Stimulated activated naive CD8-positive, alpha-beta T cell treated with anti-CD3 and anti-CD28 coated beads, Interleukin-15, Interleukin-2, amounts not matched to agents 100 ng/mL and 50 ng/mL, for 24 hours (primary cell): ENCODE results near the gene SH2D4B.
"Not testable (repeated sequence)": the region's sequence is repeated elsewhere in the genome, so short reads cannot be mapped to it uniquely, and the experiment has no call there.

Experiments
- H3K27ac Mint-ChIP-seq: one replicate; pipeline ENCODE4 v1.8.0; 2021; ENCODE audit warnings: mild to moderate bottlenecking, mixed read lengths
- H3K27me3 Mint-ChIP-seq: one replicate; pipeline ENCODE4 v1.8.0; 2021; ENCODE audit warnings: mixed read lengths
- H3K36me3 Mint-ChIP-seq: one replicate; pipeline ENCODE4 v1.8.0; 2021; ENCODE audit warnings: low read depth, mixed read lengths
- H3K4me1 Mint-ChIP-seq: one replicate; pipeline ENCODE4 v1.8.0; 2021; ENCODE audit warnings: low read depth, mixed read lengths
- H3K4me3 Mint-ChIP-seq: one replicate; pipeline ENCODE4 v1.8.0; 2021; ENCODE audit warnings: mild to moderate bottlenecking, mixed read lengths
- H3K9me3 Mint-ChIP-seq: one replicate; pipeline ENCODE4 v1.8.0; 2021; ENCODE audit warnings: mixed read lengths

The SH2D4B gene

DNA sequence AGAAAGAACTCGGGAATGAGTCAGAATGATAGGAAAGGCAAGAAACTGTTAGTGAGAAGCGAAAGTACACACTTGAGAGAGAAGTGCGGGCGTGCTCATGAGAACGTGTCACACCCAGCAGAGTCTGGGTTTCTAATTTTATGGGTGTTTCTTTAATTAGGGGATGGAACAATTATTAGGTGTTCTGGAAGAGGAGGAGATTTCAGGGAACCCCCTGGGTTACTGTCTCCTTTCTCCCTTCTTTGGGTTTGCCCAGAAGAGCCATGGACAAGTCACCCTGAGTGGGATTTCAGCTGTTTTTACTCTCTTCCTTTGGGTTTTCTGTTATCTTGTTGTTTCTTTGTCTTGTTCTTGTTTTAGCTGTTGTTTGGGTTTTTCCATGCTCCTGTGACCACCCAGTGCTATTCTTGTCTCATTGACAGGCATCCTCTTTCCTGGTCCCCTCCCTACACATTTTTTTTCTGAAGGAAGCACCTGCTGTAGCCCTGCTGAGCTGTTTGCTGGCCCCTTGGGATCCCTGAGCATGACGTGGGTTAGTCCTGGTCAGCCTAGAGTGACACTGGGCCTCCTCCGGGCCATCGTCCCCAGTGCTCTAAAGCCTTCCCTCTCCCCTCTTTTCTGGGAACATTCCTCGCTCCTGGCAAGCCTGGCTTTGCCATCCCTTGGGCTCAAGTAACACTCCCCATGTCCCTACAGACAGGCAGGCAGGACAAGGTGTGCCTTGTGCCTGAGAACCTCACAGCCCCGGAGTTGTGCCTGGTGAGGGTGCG is 3.5 kb downstream of the SH2D4B start:
- H3K36me3 Mint-ChIP-seq, result no peaks in the 10 kb centered on the region
- no peak overlapping the region for H3K4me3 Mint-ChIP-seq
- H3K27me3 Mint-ChIP-seq, result no peaks in the 10 kb centered on the region
- peak overlapping the region; percentile 76 for H3K27ac Mint-ChIP-seq
- H3K9me3 Mint-ChIP-seq, result no peaks in the 10 kb centered on the region
- peaks cover 25% of the 10 kb centered on the region for H3K4me1 Mint-ChIP-seq

- Mint-ChIP-seq H3K4me1 (peaks cover 20% of the 10 kb centered on the region), H3K27me3 (no peaks in the 10 kb centered on the region), H3K36me3 (no peaks in the 10 kb centered on the region), H3K27ac (no peak overlapping the region), H3K4me3 (no peak overlapping the region), H3K9me3 (no peaks in the 10 kb centered on the region)
Observed at GRCh38 chr10:80542053-80542452, 4.4 kb downstream of the SH2D4B start.

GRCh38 chr10:80542652-80543318 is 5.1 kb downstream of the SH2D4B start:
- no peak overlapping the region for H3K27ac Mint-ChIP-seq
- no peaks in the 10 kb centered on the region for H3K27me3 Mint-ChIP-seq
- H3K4me3 Mint-ChIP-seq, result no peak overlapping the region
- H3K9me3 Mint-ChIP-seq, result no peaks in the 10 kb centered on the region
- H3K36me3 Mint-ChIP-seq, result no peaks in the 10 kb centered on the region
- peaks cover 20% of the 10 kb centered on the region for H3K4me1 Mint-ChIP-seq

- H3K9me3 Mint-ChIP-seq, H3K27ac Mint-ChIP-seq, H3K4me3 Mint-ChIP-seq, H3K27me3 Mint-ChIP-seq, H3K36me3 Mint-ChIP-seq: not testable (repeated sequence)
- H3K4me1 Mint-ChIP-seq, result peaks cover 20% of the 10 kb centered on the region
Observed at GRCh38 chr10:80543319-80543672, 5.6 kb downstream of the SH2D4B start.

GRCh38 chr10:80544316-80544953 is 6.7 kb downstream of the SH2D4B start:
- Mint-ChIP-seq H3K4me1 (peaks cover 18% of the 10 kb centered on the region), H3K27ac (no peak overlapping the region), H3K9me3 (no peaks in the 10 kb centered on the region), H3K4me3 (no peak overlapping the region), H3K27me3 (no peaks in the 10 kb centered on the region), H3K36me3 (no peaks in the 10 kb centered on the region)

DNA sequence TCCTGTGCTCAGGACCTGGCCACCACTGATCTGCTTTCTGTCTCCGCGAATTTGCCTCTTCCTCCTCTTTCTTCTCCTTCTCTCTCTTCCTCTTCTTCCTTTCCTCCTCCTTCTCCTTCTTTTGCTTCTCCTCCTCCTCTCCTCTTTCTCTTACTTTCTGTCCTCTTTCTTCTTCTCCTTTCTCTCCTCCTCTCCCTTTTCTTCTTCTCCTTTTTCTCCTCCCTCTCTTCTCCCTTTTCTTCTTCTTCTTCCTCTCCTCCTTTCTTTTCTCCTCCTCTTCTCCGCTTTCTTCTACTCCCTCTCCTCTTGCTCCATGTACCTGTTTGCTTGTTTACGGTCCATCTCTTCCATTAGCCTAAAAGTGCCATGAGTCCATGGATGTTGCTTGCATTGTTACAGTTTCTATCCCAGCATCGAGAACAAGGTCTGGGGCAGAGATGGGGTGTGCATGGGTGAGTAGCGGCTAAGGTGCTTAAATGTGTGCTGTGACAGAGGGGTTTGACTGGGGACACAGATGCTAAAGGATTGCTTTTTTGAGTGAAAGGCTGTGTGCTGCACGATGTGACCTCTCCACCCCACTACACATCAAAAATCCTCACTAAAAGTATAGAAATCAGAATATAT is 7.7 kb downstream of the SH2D4B start:
- H3K27me3 Mint-ChIP-seq, result no peaks in the 10 kb centered on the region
- no peak overlapping the region for H3K4me3 Mint-ChIP-seq
- H3K9me3 Mint-ChIP-seq, result no peaks in the 10 kb centered on the region
- H3K27ac Mint-ChIP-seq, result no peak overlapping the region
- H3K4me1 Mint-ChIP-seq, result peaks cover 10% of the 10 kb centered on the region
- H3K36me3 Mint-ChIP-seq, result no peaks in the 10 kb centered on the region

DNA sequence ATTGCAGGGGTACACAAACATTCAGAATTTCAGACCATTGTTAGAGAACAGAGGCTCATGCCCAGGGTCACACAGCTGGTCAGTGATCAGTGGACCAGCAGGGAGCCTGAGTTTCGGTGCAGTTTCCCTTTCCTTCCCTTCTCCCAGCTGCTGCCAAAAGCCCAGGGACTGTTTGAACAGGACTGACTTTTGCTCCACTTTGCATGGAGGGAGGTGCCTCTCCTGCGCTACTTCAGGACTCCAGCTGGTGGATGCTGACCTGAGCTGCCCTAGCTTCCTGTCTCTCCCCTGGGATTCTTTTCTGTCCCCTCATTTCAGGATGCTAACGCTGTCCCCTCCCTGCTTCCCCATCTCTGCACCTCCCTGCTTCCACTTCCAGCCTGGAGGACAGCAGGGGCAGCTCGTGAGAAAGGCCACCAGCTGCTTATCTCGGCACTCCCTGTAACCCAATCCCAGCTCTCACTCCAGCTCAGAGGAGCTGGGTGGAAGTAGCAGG is 14.5 kb downstream of the SH2D4B start:
- Mint-ChIP-seq H3K36me3 (no peaks in the 10 kb centered on the region), H3K9me3 (no peaks in the 10 kb centered on the region), H3K4me1 (no peaks in the 10 kb centered on the region), H3K27ac (no peak overlapping the region), H3K4me3 (no peak overlapping the region), H3K27me3 (no peaks in the 10 kb centered on the region)

DNA sequence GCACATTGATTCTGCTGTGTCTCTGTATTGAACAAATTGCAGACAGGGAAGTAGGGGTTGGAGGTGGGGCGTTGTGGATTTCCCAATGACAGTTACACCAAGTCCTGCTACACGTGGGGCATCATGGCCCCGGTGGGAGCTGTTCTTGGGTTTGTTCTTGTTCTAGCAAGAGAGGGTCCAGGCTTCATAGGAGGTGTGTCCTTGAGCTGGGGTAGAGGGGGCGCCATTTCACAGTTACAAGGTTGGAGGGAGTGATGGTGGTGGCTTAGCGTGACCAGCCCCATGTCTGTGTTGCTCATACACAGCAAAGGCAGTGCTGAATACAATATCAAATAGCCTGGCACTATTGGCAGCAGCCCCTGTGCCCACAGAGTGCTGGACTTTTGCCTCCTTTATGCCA is 15.7 kb downstream of the SH2D4B start:
- H3K27me3 Mint-ChIP-seq, result no peaks in the 10 kb centered on the region
- H3K4me3 Mint-ChIP-seq, result no peak overlapping the region
- H3K27ac Mint-ChIP-seq, result no peak overlapping the region
- H3K36me3 Mint-ChIP-seq, result no peaks in the 10 kb centered on the region
- no peaks in the 10 kb centered on the region for H3K9me3 Mint-ChIP-seq
- H3K4me1 Mint-ChIP-seq, result no peaks in the 10 kb centered on the region

DNA sequence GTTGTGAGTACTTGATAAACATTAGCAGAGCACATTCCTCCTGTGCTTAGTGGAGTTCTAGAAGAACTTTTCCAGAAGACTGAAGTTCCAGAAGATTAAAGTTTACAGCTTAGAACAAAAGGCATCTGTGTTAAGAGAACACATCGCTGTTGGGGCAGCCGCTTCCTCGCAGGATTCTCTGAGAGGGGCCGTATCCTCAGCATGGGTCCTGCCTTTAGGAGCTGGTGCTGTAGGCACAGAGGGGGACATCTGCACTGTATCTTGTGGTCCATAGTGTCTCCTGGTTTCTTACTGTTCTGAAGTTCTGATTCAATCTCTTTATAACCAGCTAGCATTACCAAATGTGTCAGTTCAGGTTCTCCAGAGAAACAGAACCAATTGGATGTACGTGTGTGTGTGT is 16.3 kb downstream of the SH2D4B start:
- Mint-ChIP-seq H3K9me3 (no peaks in the 10 kb centered on the region), H3K4me1 (no peaks in the 10 kb centered on the region), H3K27ac (no peak overlapping the region), H3K27me3 (no peaks in the 10 kb centered on the region), H3K36me3 (no peaks in the 10 kb centered on the region), H3K4me3 (no peak overlapping the region)

- Mint-ChIP-seq H3K4me1 (no peaks in the 10 kb centered on the region), H3K9me3 (no peaks in the 10 kb centered on the region), H3K27ac (peak overlapping the region; percentile 18), H3K4me3 (no peak overlapping the region), H3K36me3 (no peaks in the 10 kb centered on the region), H3K27me3 (no peaks in the 10 kb centered on the region)
Observed at GRCh38 chr10:80555415-80555814, 17.7 kb downstream of the SH2D4B start.

DNA sequence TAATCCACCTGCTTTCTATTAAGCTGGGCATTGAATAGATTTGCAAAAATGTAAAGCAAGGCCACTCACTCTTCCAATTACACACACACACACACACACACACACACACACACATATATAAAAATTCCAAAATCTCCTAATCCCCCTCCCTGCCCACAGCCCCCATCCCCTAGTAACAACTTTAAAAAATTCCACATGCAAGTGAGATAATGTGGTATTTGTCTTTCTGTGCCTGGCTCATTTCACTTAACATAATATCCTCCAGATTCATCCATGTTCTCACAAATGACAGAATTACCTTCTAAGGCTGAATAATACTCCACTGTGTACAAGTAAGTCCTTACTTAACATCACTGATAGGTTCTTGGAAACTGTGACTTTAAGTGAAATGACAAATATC is 24.2 kb downstream of the SH2D4B start:
- no peaks in the 10 kb centered on the region for H3K9me3 Mint-ChIP-seq
- H3K4me1 Mint-ChIP-seq, result no peaks in the 10 kb centered on the region
- peaks cover 5% of the 10 kb centered on the region for H3K27me3 Mint-ChIP-seq
- no peaks in the 10 kb centered on the region for H3K36me3 Mint-ChIP-seq
- no peak overlapping the region for H3K27ac Mint-ChIP-seq
- no peak overlapping the region for H3K4me3 Mint-ChIP-seq

- Mint-ChIP-seq H3K27me3 (peaks cover 5% of the 10 kb centered on the region), H3K9me3 (no peaks in the 10 kb centered on the region), H3K36me3 (no peaks in the 10 kb centered on the region), H3K27ac (no peak overlapping the region), H3K4me3 (no peak overlapping the region), H3K4me1 (no peaks in the 10 kb centered on the region)
Observed at GRCh38 chr10:80567292-80567691, 29.6 kb downstream of the SH2D4B start.

GRCh38 chr10:80569131-80569895 is 31.6 kb downstream of the SH2D4B start:
- Mint-ChIP-seq H3K36me3 (no peaks in the 10 kb centered on the region), H3K27me3 (peaks cover 1% of the 10 kb centered on the region), H3K4me3 (no peak overlapping the region), H3K27ac (no peak overlapping the region), H3K4me1 (no peaks in the 10 kb centered on the region), H3K9me3 (no peaks in the 10 kb centered on the region)

DNA sequence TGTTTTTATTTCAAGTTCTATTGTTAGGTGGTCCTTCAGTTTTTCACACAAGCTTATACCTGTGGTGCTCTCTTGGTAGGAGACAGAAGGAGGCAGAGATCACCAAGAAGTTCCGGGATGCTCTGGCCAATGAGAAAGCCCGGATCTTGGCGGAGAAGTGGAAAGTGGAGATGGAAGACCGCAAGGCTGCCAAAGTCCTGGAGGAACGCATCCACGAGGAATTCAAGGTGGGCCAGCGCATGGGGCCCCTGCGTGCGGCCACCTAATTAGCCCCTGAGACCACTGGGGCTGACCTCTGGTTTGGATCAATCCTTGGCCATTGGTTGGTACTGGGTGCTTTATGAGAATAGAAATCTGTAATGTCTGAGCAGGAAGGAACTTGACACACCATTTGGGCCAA is 33.6 kb downstream of the SH2D4B start:
- Mint-ChIP-seq H3K27ac (no peak overlapping the region), H3K4me1 (no peaks in the 10 kb centered on the region), H3K27me3 (no peaks in the 10 kb centered on the region), H3K9me3 (no peaks in the 10 kb centered on the region), H3K36me3 (no peaks in the 10 kb centered on the region), H3K4me3 (no peak overlapping the region)
